HG03045 (cell line): ENCODE measurements around the gene CYB561D1.
A peak's percentile ranks its signal among the peaks of the same experiment; 100 is the strongest.
"Not testable (repeated sequence)": the region's sequence is repeated elsewhere in the genome, so short reads cannot be mapped to it uniquely, and the experiment has no call there.

ENCODE experiments used
- ATAC-seq: cut with Tn5 transposase; IDR thresholded peaks from one replicate; pipeline ENCODE4 v1.9.1; 2021; ENCODE audit warnings: mild to moderate bottlenecking, moderate library complexity; ENCODE audit not compliant: unreplicated experiment

CYB561D1 gene, protein sequence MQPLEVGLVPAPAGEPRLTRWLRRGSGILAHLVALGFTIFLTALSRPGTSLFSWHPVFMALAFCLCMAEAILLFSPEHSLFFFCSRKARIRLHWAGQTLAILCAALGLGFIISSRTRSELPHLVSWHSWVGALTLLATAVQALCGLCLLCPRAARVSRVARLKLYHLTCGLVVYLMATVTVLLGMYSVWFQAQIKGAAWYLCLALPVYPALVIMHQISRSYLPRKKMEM

DNA sequence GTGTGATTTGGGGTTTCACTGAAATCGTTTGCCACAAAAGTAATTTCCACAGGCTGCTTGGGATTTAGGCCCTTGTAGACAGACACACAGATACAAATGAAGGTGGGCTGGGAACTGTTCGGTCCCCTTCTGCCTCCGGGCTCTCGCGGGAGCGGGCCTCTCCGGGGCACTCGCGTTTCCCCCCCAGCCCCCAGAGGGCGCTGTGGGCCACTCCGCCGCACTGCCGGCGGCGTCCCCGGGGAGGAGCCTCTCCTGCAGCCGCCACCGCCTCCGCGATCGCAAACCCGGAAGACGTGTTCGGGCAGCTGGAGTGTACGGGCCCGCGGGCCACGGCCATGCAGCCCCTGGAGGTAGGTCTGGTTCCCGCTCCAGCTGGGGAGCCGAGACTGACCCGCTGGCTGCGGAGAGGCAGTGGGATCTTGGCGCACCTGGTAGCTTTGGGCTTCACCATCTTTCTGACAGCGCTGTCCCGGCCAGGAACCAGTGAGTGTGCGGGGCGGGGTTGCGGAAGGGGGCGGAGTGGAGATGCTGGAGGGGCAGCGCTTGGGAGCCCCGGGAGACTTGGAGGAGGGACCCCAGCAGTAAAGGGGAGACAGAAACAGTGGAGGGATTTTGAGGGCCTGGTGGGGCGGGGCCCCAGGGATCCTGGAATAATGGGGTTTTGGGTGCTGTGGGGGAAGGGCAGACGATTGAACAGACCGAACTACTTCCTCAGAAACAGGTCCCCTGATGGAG lies at the start of gene CYB561D1:
TSS of gene CYB561D1 (plus strand) at position 290 of the 735 bp plus-strand sequence. CDS start at position 336, 46 bp downstream.
- peak; percentile 91 for ATAC-seq

DNA sequence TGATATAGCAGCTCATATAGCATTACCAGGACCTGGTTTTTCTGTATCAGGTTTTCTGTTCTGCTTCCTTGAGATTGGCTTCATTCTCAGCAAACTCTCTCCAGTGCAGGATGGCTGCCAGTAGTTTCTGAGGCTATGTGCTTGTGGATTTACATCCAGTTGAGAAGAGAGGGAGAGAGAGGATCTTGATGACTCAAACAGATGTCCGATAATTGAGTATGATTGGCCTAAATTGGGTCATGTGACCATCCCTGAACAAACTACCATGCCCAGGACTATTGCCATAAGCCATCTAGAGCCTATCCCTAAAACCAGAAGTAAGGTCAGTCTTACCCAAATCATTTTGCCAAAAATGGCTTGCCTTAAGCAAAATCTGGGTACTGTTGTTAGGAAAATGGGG lies 49.5 kb upstream of the CYB561D1 start:
- no peak for ATAC-seq

DNA sequence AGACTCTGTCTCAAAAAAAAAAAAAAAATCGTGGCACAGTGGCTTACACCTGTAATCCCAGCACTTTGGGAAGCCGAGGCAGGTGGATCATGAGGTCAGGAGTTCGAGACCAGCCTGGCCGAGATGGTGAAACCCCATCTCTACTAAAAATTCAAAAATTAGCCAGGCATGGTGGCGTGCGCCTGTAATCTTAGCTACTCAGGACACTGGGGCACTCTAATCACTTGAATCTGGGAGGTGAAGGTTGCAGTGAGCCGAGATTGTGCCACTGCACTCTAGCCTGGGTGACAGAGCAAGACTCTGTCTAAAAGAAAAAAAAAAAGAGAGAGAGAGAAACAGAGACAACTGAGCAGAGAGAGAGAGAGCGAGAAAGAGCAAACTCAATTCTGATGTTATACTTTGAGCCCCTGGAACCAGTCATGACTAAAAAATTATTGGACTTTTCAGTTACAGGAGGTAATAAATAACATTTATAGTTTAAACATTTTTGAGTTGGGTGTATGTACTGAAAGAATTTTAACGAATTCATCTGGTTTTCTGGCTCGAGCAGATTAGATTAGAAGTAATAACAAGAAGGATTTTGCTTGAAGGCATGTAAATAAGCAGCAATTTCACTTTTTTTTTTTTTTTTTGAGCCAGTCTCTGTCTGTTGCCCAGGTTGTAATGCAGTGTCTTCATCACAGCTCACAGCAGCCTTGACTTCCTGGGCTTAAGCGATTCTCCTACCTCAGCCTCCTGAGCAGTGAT lies 47.8 kb upstream of the CYB561D1 start:
- ATAC-seq: not testable (repeated sequence)

DNA sequence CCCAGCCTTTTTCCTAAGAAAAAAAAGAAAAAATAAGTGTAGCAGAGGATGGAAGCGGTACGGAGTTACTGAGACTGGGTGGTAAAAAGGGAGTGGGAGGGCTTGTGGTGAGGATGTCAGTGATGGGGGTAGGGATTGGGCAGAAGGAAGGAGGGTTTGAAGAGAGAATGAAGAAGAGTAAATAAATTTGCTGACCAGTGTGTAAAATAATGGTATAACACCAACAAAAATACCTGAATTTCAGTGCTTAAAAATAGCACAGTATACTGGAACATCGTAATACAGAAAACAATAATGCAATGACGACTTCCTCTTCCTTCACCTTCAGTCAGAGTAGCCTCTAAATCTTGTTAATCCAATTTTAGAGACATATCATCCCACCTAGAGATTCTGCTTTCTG lies 46.4 kb upstream of the CYB561D1 start:
- ATAC-seq: no peak

DNA sequence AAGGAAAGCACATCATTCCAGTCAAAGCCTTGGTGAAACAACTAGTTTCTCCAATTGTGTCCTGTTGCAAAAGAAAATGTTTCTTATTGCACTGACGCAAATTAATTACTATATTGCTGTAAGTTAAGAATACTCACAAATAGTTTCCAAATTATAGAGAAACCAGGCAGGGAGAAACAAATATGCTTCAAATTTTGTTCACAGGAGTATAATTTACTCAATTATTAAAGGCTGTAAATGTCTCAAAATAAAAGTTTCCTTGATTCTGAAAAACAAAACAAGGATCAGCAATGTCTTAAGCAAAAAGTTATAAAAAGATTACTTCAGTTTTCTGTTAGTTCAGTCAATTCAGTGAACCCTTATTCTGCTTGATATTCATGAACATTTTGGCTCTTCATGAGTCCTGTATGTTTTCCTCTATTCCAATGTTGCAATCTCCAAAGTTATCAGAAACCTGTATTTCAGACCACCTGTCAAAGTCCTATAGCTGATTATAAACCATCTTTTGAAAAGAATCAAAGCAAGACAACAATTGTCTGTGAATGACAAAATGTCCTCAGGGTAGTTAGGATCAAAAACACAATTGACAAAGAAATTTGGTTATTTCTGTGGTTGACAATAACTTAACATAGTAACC lies 39.3 kb upstream of the CYB561D1 start:
- no peak for ATAC-seq

DNA sequence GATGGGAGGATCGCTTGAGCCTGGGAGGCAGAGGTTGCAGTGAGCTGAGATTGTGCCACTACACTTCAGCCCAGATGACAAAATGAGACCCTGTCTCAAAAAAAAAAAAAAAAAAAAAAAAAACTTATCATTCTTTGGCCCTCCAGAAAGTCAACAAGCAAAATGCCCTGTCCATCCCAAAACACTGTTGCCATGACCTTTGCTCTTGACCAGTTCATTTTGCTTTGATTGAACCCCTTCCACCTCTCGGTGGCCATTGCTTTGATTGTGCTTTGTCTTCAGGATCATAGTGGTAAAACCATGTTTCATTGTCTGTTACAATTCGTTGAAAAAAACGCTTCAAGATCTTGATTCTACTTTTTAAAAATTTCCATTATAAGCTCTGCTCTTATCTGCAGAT lies 36.1 kb upstream of the CYB561D1 start:
- no peak for ATAC-seq

DNA sequence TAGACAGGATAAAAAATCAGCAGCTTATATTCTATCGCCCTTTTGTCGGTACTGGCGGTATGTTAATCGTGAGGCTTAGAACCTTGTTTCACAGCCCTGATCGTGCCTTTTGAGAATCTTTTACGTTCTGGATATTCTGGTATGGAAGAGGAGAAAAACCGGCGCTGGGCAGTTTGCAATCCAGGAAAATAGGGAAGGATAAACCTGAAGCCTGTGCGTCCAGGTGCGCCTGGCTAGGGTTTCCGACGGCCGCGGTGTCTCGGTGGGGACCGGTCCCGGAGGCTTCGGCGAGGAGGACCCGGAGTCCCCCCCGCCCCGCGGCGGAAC lies 27.8 kb upstream of the CYB561D1 start:
- no peak for ATAC-seq

DNA sequence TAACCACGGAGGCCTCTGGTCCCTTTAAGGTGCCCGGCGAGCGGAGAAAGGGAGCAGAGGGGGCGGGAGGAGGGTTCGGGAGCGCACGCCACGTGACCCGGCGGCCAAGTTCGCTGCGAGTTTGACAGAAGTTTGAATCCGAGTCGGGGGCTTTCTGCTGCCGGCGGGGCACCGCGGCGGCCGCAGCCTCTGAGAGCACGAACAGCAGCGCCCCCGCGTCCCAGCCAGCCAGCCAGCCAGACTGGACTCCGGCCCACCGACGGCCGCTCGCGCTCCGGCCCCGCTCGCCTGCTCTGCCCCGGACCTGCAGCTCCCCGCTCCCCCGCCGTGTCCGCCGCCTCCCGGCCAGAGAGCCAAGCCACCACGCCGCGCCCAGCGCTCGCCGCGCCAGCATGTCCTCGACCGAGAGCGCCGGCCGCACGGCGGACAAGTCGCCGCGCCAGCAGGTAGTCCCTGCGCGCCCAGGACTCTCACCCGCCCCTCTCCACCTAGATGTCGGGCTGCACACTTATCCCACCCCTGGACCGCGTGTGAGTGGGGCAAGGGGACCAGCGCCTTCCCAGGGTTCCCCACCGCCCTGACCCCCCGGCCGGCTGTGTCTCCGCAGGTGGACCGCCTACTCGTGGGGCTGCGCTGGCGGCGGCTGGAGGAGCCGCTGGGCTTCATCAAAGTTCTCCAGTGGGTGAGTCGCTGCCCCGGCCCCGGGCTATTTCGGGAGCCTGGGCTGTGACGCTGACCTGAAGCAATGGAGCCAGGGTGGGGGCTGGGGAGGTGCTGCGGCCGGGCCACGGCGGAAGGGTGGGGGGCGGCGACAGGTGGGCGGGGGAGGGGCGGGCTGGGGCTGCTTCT lies 27.2 kb upstream of the CYB561D1 start, which contains the start of gene SYPL2:
TSS of gene SYPL2 (plus strand) at position 95 of the 849 bp plus-strand sequence. CDS start at position 393, 298 bp downstream.
- ATAC-seq: no peak

DNA sequence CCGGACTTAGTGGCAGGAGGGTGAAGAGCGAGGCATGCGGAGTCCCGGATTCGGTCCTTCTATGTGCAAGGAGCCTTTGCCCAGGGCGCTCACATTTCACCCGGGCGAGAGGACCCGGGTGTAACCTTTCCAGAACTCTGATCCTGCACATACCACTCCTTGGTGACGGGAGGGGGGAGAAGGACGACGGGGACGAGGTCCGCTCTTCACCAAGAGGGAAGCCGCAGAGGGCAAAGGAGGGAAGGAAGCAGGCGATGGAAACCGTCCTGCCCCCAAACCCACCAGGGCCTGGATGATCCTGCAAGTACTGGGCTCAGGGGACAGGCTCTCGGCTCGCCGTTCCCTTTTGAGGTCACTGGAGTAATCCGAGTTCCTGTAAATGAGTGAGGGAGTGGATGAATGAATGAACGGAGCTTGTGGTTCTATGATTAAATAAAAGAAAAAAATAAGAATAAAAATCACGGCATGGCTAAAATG lies 26.6 kb upstream of the CYB561D1 start:
- ATAC-seq: no peak

DNA sequence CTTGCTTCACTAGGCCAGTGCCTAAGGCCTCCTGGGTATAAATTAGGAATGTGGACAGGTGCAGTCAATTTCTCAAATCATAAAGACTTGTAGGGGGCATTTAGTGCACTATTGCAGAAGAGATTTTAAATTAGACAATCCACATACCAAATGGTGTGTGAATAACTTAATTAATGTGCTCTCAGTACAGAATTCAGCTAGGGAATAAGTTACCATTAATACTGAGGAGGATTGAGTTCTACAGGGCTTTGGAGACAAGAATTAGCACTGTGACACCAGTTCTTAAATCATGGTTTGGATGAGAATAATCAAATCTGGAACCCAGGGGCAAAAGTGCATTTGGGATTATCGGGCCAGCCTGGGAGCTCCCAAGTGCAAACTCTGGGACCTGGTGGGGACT lies 25.8 kb upstream of the CYB561D1 start:
- ATAC-seq: no peak

DNA sequence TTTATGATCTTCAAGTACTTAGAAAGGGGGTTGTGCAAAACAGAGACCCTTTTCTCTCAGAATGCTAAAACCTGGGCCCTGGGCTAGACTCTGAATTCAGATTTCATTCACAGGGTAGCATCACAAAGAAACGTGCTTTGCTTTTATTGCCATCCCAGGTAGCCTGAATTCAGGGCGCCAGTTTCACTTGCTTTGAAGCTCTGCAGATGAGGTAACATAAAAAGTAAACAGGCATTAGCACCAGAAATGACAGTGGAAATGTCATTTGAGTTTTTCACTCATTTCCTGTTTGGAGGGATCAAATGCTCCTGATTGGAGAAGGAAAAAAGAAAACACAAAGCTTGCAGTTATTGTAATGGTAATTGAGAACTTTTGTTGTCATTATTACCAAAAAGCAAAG lies 25.0 kb upstream of the CYB561D1 start:
- ATAC-seq: no peak

DNA sequence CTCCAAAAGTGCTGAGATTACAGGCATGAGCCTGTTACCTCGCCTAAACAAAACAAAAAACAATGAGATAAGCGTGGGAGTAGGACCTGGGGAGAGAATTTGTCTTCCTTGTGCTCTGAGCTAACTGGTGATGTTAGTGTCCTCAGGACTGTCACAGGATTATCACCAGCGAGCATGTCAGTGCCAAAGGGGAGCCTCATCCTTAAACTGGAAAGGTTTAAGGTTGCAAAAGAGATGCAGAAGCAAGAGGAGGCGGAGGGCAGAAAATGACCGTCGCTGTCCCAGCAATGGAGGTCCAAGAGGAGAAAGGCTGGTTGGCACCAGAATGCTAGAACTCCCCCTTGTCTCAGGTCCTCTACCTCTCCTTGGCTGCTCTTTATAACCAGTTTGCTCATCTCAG lies 23.6 kb upstream of the CYB561D1 start:
- ATAC-seq: no peak

DNA sequence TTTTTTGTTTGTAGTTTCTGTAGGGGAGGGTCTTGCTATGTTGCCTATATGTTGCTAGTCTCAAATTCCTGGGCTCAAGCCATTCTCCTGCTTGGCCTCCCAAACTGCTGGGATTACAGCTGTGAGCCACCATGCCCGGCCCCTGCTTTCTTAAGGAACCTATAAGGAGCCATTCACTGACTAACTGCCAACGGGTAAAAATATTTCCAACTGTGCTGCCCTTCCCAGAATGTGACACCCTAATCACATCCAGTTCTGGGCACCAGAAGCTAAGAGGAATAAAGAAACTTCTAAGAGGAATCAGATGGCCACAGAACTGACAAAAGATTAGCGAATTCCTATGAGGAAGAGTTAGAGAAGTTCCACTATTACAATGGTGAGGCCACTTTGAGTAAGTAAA lies 21.1 kb upstream of the CYB561D1 start:
- no peak for ATAC-seq

DNA sequence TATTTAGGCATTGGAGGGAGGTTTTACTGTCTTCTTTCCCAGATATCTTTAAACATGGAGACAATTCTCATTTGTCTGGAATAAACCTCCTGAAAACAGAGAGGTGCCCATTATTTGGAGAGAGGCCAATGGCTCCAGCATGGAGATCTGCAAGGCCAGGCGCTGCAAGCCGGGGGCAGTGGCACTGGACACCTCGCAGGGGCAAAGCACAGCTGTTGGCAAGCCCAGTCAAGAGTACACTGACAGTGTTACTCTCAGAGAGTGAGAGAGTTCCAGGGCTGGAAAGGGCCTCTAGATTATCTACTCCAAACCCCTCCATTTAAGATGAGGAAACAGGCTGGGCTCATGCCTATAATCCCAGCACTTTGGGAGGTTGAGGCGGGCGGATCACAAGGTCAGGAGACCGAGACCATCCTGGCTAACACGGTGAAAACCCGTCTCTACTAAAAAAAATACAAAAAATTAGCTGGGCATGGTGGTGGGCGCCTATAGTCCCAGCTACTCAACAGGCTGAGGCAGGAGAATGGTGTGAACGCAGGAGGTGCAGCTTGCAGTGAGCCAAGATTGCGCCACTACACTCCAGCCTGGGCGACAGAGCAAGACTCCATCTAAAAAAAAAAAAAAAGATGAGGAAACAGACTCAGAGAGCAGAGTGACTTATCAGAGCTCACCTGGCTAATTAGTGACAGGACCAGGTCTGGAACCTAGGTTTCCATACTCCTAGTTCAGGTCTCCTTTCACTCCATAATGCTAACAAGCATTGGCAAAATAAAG lies 20.4 kb upstream of the CYB561D1 start:
- not testable (repeated sequence) for ATAC-seq

DNA sequence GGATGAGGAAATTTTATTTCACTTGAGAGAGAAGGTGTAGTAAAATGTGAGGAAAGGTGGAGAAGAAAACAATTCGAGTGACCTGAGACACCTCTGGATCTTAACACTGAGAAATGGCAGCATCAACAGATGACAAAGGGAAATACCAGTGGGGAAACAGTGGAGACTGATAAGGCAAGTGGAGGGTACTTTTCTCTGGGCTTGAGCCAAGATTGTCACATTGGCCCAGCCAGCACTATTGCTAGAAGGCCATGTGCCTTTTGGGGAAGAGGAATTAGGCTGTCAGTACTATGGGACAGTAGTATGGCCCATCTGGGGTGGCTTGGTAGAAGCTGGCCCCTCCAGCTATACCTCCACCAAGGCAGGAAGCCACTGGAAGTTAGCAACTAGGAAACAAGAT lies 19.2 kb upstream of the CYB561D1 start:
- ATAC-seq: no peak

DNA sequence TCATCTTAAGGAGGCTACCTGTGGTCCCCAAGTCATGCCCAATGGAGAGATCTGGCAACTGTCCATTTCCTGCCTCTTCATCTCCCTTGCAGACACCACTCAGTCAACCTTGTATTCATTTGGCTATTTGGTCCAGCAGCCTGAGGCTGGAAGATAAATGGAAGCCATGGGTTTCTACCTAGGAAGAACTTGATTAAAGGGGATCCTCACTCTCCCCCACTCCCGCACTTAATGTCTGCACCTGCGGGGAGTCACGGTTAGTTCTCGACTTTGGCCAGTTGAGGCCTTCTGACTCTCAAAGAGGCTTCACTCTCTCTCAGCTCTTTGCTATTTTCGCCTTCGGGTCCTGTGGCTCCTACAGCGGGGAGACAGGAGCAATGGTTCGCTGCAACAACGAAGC lies 18.6 kb upstream of the CYB561D1 start:
- ATAC-seq: no peak

DNA sequence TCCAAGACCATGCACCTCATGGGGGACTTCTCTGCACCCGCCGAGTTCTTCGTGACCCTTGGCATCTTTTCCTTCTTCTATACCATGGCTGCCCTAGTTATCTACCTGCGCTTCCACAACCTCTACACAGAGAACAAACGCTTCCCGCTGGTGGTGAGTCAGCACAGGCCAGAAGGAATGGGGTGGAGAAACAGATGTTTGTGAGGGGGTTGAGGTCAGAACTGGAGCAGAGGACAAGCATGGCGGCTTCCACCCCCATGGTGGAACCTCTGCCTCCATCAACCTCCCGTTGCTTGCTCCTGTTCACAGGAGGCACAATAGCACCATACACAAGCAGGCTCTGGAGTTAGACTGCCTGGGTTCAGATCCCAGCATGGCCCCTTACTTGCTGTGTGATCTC lies 17.1 kb upstream of the CYB561D1 start:
- no peak for ATAC-seq

DNA sequence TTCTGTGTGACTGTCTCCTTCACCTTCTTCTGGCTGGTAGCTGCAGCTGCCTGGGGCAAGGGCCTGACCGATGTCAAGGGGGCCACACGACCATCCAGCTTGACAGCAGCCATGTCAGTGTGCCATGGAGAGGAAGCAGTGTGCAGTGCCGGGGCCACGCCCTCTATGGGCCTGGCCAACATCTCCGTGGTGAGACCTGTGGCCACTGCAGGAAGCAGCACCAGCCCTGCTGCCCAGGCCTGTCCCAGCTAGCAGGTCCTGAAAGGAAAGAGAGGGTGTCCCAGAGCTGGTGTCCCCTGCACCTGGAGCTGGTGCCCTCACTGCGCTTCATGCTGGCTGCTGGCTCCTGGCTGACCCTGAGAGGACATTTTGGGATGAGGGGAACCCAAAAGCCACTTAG lies 16.1 kb upstream of the CYB561D1 start:
- ATAC-seq: no peak

DNA sequence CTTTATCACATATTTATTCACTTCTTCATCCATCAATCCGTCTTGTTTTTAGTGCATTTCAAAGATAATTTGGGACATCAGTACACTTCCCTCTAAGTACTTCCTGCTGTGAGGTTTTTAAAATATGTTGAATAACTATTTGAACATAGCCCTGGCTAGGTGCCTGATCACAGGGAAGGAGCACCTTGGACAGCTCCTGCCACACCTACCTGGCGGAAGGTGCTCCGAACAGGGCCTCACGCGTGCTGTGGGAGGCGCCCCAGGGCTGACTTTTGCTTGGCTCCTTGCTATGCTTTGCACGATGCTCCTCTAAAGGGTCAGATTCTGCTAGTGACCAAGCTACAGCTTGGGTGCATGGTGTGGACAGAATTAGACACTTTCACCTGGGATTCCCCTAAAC lies 15.1 kb upstream of the CYB561D1 start:
- no peak for ATAC-seq

DNA sequence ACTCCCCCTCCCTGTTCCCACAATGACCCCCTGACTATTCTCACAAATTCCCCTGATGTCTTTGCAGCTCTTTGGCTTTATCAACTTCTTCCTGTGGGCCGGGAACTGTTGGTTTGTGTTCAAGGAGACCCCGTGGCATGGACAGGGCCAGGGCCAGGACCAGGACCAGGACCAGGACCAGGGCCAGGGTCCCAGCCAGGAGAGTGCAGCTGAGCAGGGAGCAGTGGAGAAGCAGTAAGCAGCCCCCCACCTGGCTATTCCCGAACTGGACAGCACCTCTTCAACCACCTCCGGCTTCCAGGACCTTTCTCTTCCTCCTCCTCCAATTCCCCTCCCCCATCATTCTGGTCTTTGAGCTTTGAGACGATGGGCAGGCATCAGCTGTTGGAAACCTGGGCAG lies 14.6 kb upstream of the CYB561D1 start:
- ATAC-seq: no peak
